Measurements from ENCODE around the gene NUP85.

- TF ChIP-seq CTCF (IDR thresholded peaks at IDR 0.05; ENCODE audit: insufficient read depth, low read length) (no peak), GABPA (IDR thresholded peaks at IDR 0.05; ENCODE audit: low read depth) (no peak), SPI1 (IDR thresholded peaks at IDR 0.05; ENCODE audit: borderline replicate concordance, low read depth) (peak; percentile 82; the same call in 1 of the 2 replicates), REST (IDR thresholded peaks at IDR 0.05; ENCODE audit: insufficient replicate concordance, low read depth) (no peak), POLR2AphosphoS5 (IDR thresholded peaks at IDR 0.05; ENCODE audit: low read depth) (peak; percentile 74; the same call in 1 of the 2 replicates)
Measured at GRCh38 chr17:75267153-75267410, 61.6 kb downstream of the NUP85 start.
